NCI-H748 (cell line): ENCODE data around the gene ANKRD52.
"Not testable (repeated sequence)": the region's sequence is repeated elsewhere in the genome, so short reads cannot be mapped to it uniquely, and the experiment has no call there.

ENCODE experiments used
- DNase-seq: peaks from one replicate; lab custom pipeline; 2025; ENCODE audit not compliant: unreplicated experiment; lab: John Stamatoyannopoulos, UW

The ANKRD52 gene

DNA sequence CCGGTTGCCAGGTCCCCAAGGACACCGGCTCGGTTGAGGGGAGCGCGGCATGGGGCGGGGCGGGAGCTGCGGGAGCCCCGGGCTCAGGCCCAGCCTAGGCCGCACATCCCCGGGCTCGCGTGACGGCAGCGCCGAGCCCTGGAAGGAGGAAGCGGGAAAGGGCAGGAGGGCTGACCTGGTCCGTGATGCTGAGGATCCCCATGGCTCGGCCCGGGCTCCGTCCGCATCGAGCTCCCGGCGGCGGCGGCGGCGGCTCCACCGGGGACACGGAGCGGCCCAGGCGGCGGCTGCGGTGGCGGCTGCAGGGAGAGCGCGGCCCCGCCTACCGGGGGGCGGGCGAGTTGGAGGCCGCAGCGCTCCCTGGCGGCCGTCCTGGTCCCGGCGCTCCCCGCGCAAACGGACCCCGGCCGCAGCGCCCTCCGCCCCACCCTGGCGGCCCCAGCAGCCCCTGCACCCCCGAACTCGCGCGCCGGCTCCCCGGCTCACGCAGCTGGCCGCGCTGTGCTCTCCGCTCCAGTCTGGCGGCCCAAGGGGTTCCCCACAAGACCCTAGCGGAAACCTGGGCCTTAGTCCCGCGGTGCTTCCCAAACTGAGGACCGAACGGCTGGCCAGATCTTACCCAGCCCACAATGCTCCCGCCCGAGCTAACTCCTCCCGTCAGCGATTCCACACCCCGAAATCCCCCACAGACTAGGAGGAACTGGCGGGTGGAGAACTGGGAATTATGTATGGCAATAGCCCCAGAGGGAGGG lies at the start of gene ANKRD52:
ANKRD52 (minus strand) TSS at position 317 of the 752 bp plus-strand sequence; CDS start at position 202, 115 bp downstream.
- peak; percentile 81 for DNase-seq

DNA sequence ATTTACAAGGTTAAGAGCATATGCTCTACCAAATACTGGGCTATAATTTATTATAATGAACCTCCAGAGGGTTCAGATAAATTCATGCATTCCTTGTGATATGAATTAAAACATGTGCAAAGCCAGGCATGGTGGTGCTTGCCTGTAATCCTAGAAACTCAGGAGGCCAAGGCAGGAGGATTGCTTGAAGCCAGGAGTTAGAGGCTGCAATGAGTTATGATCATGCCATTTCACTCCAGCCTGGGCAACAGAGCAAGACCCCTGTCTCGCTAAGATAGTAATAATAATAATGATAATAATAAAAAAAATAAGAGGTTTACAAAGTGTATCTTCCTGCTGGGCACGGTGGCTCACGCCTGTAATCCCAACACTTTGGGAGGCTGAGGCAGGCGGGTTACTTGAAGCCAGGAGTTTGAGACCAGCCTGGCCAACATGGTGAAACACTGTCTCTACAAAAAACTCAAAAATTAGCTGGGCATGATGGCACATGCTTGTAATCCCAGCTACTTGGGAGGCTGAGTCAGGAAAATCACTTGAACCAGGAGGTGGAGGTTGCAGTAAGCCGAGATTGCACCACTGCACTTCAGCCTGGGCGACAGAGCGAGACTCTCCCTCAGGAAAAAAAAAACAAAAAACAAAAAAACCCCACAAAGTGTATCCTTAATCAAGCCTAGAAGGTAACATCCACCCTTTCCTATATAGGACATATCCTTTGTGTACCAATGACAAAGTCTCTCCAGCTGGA lies 49.2 kb upstream of the ANKRD52 start:
- no peak for DNase-seq

DNA sequence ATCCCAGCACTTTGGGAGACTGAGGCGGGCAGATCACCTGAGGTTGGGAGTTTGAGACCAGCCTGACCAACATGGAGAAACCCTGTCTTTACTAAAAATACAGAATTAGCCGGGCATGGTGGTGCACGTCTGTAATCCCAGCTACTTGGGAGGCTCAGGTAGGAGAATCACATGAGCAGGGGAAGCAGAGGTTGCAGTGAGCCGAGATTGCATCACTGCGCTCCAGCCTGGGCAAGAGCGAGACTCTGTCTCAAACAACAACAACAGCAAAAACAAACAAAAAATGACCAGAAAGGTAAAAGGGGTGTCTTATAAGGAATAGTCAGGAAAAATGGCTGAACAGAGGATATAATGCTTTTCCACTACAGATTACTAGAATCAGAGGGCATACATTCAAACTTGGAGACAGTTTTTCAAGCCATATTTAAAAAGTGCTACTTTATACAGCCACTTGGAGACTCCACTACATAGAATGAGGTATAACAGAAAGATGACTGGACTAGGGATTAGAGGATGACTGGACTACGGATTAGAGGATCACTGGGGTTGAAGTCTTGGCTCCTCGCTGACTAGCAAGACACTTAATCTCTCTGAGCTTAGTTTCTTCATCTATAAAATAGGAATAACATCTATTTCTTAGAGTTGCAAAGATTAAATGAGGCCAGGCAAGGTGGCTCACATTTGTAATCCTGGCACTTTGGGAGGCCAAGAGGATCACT lies 46.8 kb upstream of the ANKRD52 start:
- DNase-seq, result no peak

DNA sequence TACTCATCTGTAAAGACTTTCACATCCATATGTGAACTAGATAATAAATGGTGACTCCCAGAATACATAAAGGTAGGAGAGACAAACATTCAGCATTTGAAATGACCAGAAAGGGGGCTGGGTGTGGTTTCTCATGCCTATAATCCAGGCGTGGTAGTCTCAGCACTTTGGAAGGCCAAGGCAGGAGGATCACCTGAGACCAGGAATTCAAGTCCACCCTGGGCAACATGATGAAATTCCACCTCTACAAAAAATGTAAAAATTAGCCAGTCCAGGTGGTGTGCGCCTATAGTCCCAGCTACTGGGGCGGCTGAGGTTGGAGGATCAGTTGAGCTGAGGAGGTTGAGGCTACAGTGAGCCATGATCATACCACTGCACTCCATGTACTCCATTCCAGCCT lies 46.1 kb upstream of the ANKRD52 start:
- DNase-seq, result no peak

DNA sequence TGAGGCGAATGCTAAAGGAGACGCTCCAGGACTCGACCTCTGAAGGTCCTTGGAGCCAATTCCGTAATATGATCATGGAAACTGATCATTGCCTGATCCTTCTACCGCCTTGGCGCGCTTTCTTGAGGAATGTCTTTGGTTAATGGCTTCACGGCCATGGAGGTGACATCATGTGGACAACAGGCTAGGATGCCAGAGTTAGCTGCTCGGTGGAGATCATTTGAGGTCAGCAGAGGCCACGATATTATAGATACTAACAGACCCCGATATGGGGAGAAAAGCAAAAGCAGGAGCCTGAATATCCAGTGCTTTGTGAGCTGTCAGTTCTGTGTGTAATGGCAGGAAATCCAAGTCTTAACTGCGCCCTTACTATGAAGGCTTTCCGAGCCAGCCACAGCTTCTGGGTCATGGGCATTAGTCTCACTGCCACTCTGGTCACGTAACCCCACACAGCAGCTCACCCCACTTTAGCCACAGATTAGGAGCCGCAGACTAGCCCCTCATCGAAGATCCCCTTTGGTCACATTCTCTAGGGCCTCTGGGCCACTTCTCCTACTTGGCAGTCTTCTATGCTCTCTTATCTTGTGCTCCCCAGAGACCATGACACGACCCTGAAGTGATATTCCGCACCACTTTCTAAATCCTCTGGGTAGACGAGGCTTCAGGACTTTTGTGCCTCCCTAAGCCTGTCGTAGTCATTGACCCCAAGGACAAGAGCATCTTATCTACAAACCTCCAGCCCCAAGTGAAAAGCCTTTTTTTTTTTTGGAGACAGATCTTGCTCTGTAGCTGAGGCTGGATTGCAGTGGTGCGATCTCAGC lies 42.7 kb upstream of the ANKRD52 start:
- peak; percentile 77 for DNase-seq

DNA sequence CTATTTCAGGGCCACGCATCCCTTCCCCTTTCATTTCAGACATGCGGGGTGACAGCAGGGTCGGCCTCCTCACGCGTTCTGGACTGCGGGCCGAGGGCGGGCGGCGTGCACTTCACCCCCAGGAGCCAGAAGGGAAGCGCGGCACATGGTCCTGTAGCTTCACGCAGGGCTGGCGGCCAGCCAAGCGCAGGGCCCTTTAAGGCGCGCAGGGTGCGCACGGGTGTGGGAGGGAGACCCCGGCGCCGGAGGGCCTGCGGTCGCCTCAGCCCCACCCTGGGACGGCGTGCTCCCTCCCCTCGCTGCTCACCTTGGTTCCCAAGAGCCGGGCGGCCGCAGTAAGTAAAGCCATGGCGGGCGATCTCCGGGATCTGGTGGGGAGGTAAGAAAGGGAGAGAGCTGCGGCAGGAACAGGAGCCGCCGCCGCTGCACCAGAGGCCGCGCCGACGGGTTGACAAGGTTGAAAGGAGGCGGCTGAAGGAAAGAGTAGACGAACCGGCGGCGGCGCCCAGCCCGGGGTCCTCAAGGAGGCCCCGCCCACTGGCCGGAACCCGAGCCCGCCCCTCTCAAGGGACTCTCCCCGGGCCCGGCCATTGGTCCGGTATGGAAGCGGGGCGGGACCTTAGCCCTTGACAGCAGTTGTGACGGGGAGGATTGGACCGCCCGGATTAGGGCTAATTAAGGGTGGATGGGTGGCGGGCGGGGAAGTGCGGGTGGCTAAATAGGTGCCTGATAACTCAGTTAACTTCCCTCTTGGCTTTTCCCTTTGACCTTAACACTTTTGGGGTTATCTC lies 41.9 kb upstream of the ANKRD52 start, which contains the start of gene CS:
CS (minus strand) TSS at position 478 of the 791 bp plus-strand sequence; CDS start at position 349, 129 bp downstream.
- peak; percentile 99 for DNase-seq

DNA sequence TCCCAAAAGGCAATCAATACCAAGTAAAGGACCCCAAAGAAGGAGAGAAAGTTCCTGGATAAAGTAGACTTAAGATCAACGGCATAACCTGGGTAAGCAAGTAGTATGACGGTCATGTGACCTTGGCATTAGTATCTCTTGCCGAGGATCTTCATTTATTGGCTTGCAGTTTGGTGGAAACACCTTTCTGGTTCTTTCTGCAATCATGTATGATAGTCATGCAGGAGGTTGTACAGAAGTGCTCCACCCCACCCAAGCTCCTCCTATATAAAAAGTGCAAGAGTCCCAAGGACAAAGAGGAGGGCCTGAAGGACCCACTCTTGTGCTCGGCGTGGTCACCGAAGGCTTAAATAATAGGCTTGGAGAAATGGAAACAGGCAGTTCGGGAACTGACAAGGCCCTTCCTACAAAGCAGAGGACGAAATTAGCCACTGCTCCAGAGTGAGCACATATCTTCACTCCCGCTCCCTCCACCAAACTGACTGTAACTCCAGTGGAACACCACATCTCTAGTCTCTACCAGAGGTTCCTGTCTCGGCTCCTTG lies 41.2 kb upstream of the ANKRD52 start:
- peak; percentile 46 for DNase-seq

DNA sequence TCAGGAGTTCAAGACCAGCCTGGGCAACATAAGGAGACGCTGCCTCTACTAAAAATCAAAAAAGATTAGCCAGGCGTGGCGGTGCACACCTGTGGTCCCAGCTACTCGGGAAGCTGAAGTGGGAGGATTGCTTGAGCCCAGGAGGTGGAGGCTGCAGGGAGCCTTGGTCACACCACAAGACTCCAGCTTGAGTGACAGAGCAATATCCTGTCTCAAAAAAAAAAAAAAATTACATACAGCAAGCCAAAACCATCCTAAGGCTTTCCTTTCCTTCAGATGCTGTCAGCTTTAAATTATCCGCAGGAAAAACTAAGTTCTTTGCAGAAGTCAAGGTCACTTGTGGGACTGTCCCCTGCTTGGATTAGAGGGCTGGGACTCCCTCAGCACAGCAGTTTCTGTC lies 40.6 kb upstream of the ANKRD52 start:
- DNase-seq, result no peak

DNA sequence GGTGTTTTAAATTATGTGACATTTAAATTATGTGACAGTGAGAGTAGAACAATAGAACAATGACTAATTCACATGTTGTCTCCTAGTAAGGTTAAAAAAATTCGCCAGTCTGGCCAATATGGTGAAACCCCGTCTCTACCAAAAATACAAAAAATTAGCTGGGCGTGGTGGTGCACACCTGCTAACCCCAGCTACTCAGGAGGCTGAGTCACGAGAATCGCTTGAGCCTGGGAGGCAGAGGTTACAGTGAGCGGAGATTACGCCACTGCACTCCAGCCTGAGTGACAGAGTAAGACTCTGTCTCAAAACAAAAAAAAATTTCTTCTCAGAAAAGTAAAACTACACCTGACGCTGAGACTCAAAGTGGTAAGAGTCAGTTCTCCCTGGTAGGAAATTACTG lies 39.2 kb upstream of the ANKRD52 start:
- DNase-seq, result no peak

DNA sequence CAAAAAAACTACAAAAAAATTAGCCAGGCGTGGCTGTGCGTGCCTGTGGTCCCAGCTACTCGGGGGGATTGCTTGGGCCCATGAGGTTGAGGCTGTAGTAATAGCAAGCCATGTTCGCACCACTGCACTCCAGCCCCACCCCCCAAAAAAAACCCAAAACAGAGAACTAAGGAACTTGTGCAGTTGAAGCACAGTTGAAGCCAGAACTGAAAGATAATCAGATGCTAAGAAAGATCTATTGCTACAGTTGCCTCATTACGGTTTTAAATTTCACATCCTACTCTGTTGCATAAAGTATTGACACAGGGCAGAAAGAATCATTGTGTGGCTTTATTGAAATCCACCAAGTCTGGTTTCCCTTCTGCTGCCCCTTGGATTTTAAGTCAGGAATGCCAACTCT lies 38.1 kb upstream of the ANKRD52 start:
- DNase-seq, result no peak

DNA sequence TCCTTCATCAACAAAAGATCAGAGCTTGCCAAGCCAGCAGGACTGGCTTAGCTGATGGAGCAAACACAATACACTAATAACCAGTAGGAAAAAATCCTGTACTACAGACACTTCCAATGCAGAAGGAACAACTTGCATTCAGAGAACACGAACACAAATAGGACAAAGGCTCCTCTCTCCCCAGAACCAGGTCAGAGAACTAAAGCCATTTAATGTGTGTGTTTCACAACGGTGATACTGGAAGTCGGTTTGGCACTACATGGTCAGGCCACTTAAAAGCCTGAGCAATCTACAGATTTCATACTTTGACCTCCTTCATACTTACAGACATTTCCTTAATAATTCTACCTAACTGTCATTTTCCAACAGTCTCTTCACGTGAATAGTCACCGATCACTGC lies 35.6 kb upstream of the ANKRD52 start:
- DNase-seq, result no peak

DNA sequence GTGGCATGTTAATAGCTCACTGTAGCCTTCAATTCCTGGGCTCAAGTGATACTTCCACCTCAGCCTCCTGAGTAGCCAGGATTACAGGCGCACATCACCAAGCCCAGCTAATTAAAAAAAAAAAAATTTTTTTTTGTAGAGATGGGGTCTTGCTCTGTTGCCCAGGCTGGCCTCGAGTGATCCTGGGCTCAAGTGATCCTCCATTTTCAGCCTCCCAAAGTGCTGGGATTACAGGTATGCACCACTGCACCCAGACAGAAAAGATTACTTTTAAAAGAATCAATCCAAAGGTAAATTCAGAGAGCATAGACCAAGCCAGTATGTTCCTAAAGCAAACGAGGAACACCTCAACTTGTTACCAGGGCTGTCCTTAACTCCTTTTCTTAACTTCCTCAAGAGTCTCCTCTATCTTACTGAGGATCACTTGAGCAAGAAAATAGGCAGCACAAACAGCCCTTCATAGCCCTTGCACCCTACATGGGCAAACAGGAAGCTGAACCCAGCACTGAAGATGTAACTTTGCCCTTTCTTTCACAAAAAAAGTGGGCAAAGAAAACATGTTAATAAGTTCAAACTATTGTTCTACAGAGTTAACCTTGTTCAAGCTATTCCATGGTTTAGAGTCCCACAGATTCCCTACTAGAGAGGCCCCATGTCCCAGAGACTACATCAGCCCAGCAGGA lies 30.7 kb upstream of the ANKRD52 start:
- DNase-seq, result no peak

DNA sequence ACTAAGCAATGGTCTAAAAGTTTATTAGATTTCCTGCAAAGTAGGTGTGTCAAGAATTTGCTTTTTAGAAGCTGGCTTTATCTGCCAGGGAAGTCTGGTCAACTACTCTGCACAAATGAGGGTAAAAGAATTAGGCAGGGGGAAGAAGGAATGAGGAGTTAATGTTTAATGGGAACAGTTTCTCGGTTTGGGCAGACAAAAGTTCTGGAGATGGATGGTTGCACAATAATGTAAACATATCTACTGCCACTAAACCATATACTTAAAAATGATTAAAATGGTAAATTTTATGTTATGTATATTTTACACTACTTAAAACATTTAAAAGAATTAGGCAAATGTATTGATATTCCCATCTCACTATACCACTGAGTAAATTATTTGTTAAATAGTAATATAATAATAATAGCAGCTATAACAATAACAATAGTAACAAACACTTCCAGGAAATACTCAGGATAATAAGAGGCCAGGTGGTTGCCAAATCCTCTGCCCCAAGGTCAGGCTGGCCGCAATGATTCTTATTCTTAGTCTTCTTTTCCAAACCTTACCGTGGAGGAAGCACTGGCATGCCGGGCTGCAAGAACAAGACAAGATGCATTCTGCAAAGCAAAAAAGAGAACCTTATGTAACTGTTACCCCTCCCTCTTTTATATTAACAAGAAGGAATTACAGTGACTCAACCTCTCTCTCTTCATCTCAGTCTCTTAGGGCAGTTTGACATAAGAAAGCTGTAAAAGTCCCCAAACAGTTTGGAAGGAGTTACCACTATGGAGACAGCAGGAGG lies 28.1 kb upstream of the ANKRD52 start:
- no peak for DNase-seq

DNA sequence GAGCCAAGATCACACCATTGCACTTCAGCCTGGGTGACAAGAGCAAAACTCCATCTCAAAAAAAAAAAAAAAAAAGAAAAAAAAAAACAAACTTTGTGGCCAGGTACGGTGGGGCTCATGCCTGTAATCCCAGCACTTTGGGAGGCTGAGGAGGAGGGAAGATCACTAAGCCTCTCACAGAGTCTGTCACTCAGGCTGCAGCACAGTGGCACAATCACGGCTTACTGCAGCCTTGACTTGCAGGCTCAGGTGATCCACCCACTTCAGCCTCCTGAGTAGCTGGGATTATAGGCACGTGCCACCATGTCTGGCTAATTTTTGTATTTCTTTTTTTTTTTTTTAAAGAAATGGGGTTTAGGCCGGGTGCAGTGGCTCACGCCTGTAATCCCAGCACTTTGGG lies 26.1 kb upstream of the ANKRD52 start:
- DNase-seq, result not testable (repeated sequence)

DNA sequence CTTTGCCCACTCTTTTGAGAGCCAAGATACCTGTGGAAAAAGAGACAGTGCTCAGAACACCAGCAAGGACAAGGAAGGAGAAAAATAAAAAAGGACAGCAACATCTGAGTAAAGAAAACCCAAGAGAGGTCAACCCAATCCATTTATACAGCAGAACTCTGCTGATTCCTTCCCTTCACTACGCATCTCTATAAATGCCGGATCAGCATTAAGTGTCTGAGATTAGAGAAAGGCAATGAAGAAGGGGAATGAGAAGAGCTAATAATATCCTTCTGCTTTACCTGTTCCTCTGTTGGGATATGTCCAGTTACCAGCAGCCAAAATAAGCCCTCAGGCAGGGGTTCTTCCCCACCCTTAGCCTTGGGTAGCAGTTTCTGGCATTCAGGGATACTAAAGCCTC lies 24.4 kb upstream of the ANKRD52 start:
- DNase-seq, result no peak

DNA sequence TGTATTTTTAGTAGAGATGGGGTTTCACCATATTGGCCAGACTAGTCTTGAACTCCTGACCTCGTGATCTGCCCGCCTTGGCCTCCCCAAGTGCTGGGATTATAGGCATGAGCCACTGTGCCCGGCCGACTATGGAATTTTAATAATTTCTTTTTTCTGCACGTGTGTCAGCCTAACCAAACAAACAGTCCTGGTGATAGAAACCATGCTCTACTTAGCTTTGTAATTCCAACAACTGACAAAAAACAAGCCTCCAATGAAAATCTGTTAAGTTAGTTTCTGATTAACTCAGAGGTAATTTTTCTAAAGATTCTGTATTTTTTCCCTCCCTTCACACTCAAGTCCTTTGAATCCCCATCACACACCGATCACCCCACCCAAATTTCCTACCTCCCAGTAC lies 23.8 kb upstream of the ANKRD52 start:
- no peak for DNase-seq

DNA sequence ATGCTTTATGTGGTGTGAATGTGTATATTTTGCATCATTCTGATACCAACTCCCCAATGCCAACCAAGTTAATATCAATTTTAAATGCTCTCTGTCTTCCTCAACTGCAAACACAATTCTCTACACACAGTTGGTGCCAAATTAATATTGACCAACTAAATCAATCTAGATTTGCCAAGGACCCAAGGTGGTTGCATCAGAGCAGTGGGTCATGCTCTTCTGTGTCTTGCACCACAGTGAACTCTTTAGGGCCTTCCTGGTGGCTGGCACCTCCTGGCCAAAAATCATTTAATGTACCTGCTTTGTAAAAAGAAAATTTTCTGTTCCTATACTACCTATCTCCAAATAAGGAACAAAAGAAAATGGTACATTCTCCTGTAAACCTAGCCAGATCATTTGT lies 22.7 kb upstream of the ANKRD52 start:
- DNase-seq, result no peak

DNA sequence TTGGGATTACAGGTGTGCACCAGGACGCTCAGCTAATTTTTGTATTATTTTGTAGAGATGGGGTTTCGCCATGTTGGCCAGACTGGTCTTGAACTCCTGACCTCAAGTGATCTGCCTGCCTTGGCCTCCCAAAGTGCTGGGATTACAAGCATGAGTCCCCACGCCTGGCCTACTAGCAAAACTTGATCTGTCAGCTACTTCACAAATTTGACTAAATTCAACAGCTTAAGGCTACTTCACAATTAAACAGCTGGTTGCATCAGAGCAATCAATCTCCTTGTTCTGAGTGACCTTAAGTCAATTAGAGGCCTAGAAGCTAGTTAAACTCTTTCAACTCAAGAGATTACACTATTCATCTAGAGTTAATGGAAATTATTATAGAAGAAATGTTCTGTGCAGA lies 20.7 kb upstream of the ANKRD52 start:
- DNase-seq, result no peak
